Parathyroid adenoma (tissue), 2 donors: ENCODE measurements around the gene GALNT17.
"Not testable (repeated sequence)": the region's sequence is repeated elsewhere in the genome, so short reads cannot be mapped to it uniquely, and the experiment has no call there.

ENCODE experiments used
- H2AFZ ChIP-seq: fragments of 300-600 bp; sonication (generic); one replicate; pipeline ENCODE4 v1.7.0; 2017; ENCODE audit warnings: antibody characterized with exemption, mild to moderate bottlenecking
- H3K27ac ChIP-seq: fragments of 300-600 bp; sonication (generic); one replicate; pipeline ENCODE4 v1.7.0; 2017
- H3K27me3 ChIP-seq: fragments of 300-600 bp; sonication (generic); one replicate; pipeline ENCODE4 v1.7.0; 2017; ENCODE audit warnings: low read length; ENCODE audit not compliant: control insufficient read depth, insufficient read depth
- H3K36me3 ChIP-seq: fragments of 300-600 bp; sonication (generic); one replicate; pipeline ENCODE4 v1.7.0; 2017; ENCODE audit warnings: low read length; ENCODE audit not compliant: control insufficient read depth, insufficient read depth
- H3K4me1 ChIP-seq: fragments of 300-600 bp; sonication (generic); one replicate; pipeline ENCODE4 v1.7.0; 2017; ENCODE audit warnings: control low read depth
- H3K4me2 ChIP-seq: fragments of 300-600 bp; sonication (generic); one replicate; pipeline ENCODE4 v1.7.0; 2017; ENCODE audit warnings: low read length
- H3K4me3 ChIP-seq: fragments of 300-600 bp; sonication (generic); one replicate; pipeline ENCODE4 v1.7.0; 2017; ENCODE audit warnings: low read depth, low read length
- H3K79me2 ChIP-seq: fragments of 300-600 bp; sonication (generic); one replicate; pipeline ENCODE4 v1.7.0; 2017; ENCODE audit warnings: control low read depth
- H3K9ac ChIP-seq: fragments of 300-600 bp; sonication (generic); one replicate; pipeline ENCODE4 v1.7.0; 2017; ENCODE audit warnings: mild to moderate bottlenecking
- H3K9me3 ChIP-seq: fragments of 300-600 bp; sonication (generic); one replicate; pipeline ENCODE4 v1.7.0; 2017; ENCODE audit warnings: low read length; ENCODE audit not compliant: control insufficient read depth
- CTCF ChIP-seq: fragments of 300-600 bp; sonication (generic); IDR thresholded peaks from one replicate; pipeline ENCODE4 v1.7.0; 2017; ENCODE audit warnings: antibody characterized with exemption, mild to moderate bottlenecking
- donor health status: primary hyperparathyroidism.

GALNT17 gene

GRCh38 chr7:71210220-71210619 lies 78.3 kb downstream of the GALNT17 start:
- H3K9me3 ChIP-seq, result no peaks in the 10 kb centered on the region
- H3K4me3 ChIP-seq, result no peak overlapping the region
- no peaks in the 10 kb centered on the region for H3K36me3 ChIP-seq
- H3K27ac ChIP-seq, result no peak overlapping the region
- no peaks in the 10 kb centered on the region for H3K27me3 ChIP-seq
- no peak overlapping the region for H3K4me2 ChIP-seq
- TF ChIP-seq CTCF, result no peak
- H3K9ac ChIP-seq, result no peak overlapping the region
- H3K4me1 ChIP-seq, result no peaks in the 10 kb centered on the region
- no peaks in the 10 kb centered on the region for H3K79me2 ChIP-seq
- H2AFZ ChIP-seq, result no peak overlapping the region

GRCh38 chr7:71212433-71212832 lies 80.5 kb downstream of the GALNT17 start:
- not testable (repeated sequence) for H2AFZ ChIP-seq, H3K27me3 ChIP-seq, H3K4me1 ChIP-seq, H3K27ac ChIP-seq, H3K4me2 ChIP-seq, H3K9me3 ChIP-seq, H3K9ac ChIP-seq, H3K36me3 ChIP-seq, H3K79me2 ChIP-seq, H3K4me3 ChIP-seq

- Histone ChIP-seq H3K9me3 (no peaks in the 10 kb centered on the region), H3K27me3 (no peaks in the 10 kb centered on the region), H3K9ac (no peak overlapping the region), H3K4me3 (no peak overlapping the region), H3K4me2 (no peak overlapping the region), H3K4me1 (no peaks in the 10 kb centered on the region), H3K36me3 (no peaks in the 10 kb centered on the region), H3K27ac (no peak overlapping the region), H3K79me2 (no peaks in the 10 kb centered on the region), H2AFZ (no peak overlapping the region)
- TF ChIP-seq CTCF, result no peak
Observed at GRCh38 chr7:71216211-71216610, 84.3 kb downstream of the GALNT17 start.

- Histone ChIP-seq H2AFZ (no peak overlapping the region), H3K36me3 (no peaks in the 10 kb centered on the region), H3K4me2 (no peak overlapping the region), H3K79me2 (no peaks in the 10 kb centered on the region), H3K9ac (no peak overlapping the region), H3K4me3 (no peak overlapping the region), H3K9me3 (no peaks in the 10 kb centered on the region), H3K27ac (no peak overlapping the region), H3K4me1 (no peaks in the 10 kb centered on the region), H3K27me3 (no peaks in the 10 kb centered on the region)
- TF ChIP-seq CTCF, result no peak
Observed at GRCh38 chr7:71220210-71220695, 88.3 kb downstream of the GALNT17 start.

GRCh38 chr7:71221049-71221448 lies 89.1 kb downstream of the GALNT17 start:
- Histone ChIP-seq H3K79me2 (no peaks in the 10 kb centered on the region), H2AFZ (no peak overlapping the region), H3K27ac (no peak overlapping the region), H3K9me3 (no peaks in the 10 kb centered on the region), H3K4me2 (no peak overlapping the region), H3K9ac (no peak overlapping the region), H3K36me3 (no peaks in the 10 kb centered on the region), H3K27me3 (no peaks in the 10 kb centered on the region), H3K4me1 (no peaks in the 10 kb centered on the region), H3K4me3 (no peak overlapping the region)
- no peak for TF ChIP-seq CTCF
